ENCODE results near the gene WDR18. TPM values are rescaled to one million over a fixed set of nuclear protein-coding genes. Genes with fewer than 3 reads are reported as not detected.

WDR18 gene
- total and polyA plus RNA-seq, 2 of the 8 experiments (the other 6 are each of a cell fraction or from before 2014, with no cell fraction given): 87.7 to 177 TPM

DNA sequence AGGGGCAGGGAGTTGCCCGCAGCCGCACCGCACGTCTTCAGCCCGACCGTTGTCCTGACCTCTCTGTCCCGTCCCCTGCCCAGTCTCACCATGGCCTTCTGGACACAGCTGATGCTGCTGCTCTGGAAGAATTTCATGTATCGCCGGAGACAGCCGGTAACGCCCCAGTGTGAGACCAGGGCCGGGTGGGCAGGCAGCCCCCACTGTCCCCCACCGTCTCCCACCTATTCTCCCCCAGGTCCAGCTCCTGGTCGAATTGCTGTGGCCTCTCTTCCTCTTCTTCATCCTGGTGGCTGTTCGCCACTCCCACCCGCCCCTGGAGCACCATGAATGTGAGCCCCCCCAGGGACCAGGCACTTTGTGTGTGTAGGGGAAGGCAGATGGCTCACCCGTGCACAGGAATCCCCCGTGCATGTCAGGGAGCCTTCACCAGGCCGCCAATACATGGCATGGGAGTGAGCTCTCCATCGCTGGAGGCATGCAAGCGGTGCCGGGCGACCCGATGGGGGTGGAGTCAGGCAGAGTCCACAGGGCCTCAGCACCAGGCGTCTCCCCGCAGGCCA is 57.2 kb downstream of the WDR18 start:
- H3K79me1 ChIP-seq (ENCODE audit: low read depth, low read length): no peaks in the 10 kb centered on the region
- H3K9ac ChIP-seq (replicated peaks in 1 of 4; ENCODE audit: extremely low read depth in 1 of 4, low read depth in 3 of 4, low read length in 3 of 4): no peak overlapping the region
- peak overlapping the region; percentile 86 to 90 for H3K4me2 ChIP-seq (ENCODE audit: insufficient read depth in 1 of 2, low read depth in 2 of 2, low read length in 2 of 2)
- peaks cover 5 to 17% (median 10%) of the 10 kb centered on the region in 4 experiments for H3K36me3 ChIP-seq (ENCODE audit: control insufficient read depth in 2 of 4, insufficient read depth in 4 of 4, low read length in 3 of 4)
- H4K8ac ChIP-seq (ENCODE audit: extremely low read depth, insufficient read depth, low read length): no peak overlapping the region
- H3K23ac ChIP-seq (ENCODE audit: insufficient read length): no peak overlapping the region
- TF ChIP-seq SIN3A (conservative IDR thresholded peaks at IDR 0.05 in 1 of 2, IDR thresholded peaks at IDR 0.05 in 1 of 2; ENCODE audit: low read depth in 1 of 2, low read length in 2 of 2) (0 out of 4 replicates have a peak, but pooled peaks of 1 of the 2 experiments have one; percentile 7), GABPA (IDR thresholded peaks at IDR 0.05; ENCODE audit: borderline replicate concordance, insufficient read depth, low read length) (no peak)
- H3K56ac ChIP-seq (replicated peaks; ENCODE audit: insufficient read length, low read depth, low read length): no peak overlapping the region
- H4K5ac ChIP-seq (ENCODE audit: insufficient read length, low read depth, low read length): no peak overlapping the region
- no peak overlapping the region for H2BK15ac ChIP-seq (ENCODE audit: low read length)
- H3K27ac ChIP-seq (ENCODE audit: low read depth, low read length): no peak overlapping the region
- peaks cover 0 to 10% (median 9%) of the 10 kb centered on the region in 4 experiments; a peak in 6 of 7 replicates for H3K4me1 ChIP-seq (replicated peaks in 1 of 4; ENCODE audit: control insufficient read depth in 3 of 4, insufficient read depth in 4 of 4, low read length in 3 of 4)
- peak overlapping the region; percentile 53 to 76 (median 64); a peak in 6 of 8 replicates for H3K4me3 ChIP-seq (ENCODE audit: extremely low read depth in 1 of 4, insufficient read depth in 2 of 4, low read depth in 3 of 4, low read length in 4 of 4)
- no peak overlapping the region for H2BK120ac ChIP-seq (replicated peaks; ENCODE audit: low read depth, low read length)
- no peaks in the 10 kb centered on the region for H3K27me3 ChIP-seq (replicated peaks in 1 of 4; ENCODE audit: control insufficient read depth in 3 of 4, extremely low read depth in 1 of 4, insufficient read depth in 3 of 4, low read length in 3 of 4)
- CTCF ChIA-PET (ENCODE audit: partially characterized antibody): interaction anchor here (0.6 to 4.8 kb wide), 7 partner anchors 11 to 118 kb away, joined by 3 to 27 read pairs (median 4); partner anchors contain the start of gene ARHGAP45
- no peak overlapping the region for H4K91ac ChIP-seq (replicated peaks; ENCODE audit: insufficient read length, low read length)
- DNase-seq (ENCODE audit: low read depth in 1 of 2, low spot score in 2 of 2): no peak
- no peak overlapping the region for H3K4ac ChIP-seq (replicated peaks; ENCODE audit: insufficient read length, low read depth, low read length)
- 66% methylated on average over 22 of the region's 26 CpGs; no CpG with 5 or more reads in 1 of the 2 experiments for WGBS, 2 experiments (ENCODE audit: extremely low coverage in 1 of 2, insufficient coverage in 1 of 2, insufficient read length in 1 of 2, insufficient replicate concordance in 2 of 2, low coverage in 1 of 2, low lambda C conversion rate in 2 of 2, missing lambda C conversion rate in 1 of 2)
- H3K79me2 ChIP-seq (ENCODE audit: control insufficient read depth in 1 of 2, insufficient read depth in 2 of 2, low read length in 2 of 2): no peaks in the 10 kb centered on the region
- H3K9me3 ChIP-seq (ENCODE audit: insufficient read depth in 2 of 2, low read depth in 1 of 2, low read length in 1 of 2): no peaks in the 10 kb centered on the region
- no peak overlapping the region for H2AFZ ChIP-seq (ENCODE audit: low read length)
- peaks cover 0 to 3% of the 10 kb centered on the region in 2 experiments for H4K20me1 ChIP-seq (replicated peaks in 1 of 2; ENCODE audit: control insufficient read depth in 1 of 2, insufficient read depth in 2 of 2, low read length in 2 of 2)
- H2AK5ac ChIP-seq (ENCODE audit: low read depth, low read length): no peak overlapping the region
- no peak overlapping the region for H2BK12ac ChIP-seq (ENCODE audit: low read depth, low read length)
- H3K18ac ChIP-seq (ENCODE audit: extremely low read depth, low read length): 0 out of 2 replicates have a peak overlapping the region, but pooled peaks have one; percentile 9
- no peak overlapping the region for H2BK20ac ChIP-seq (ENCODE audit: low read length)
- no peak overlapping the region for H2BK5ac ChIP-seq (ENCODE audit: low read depth, low read length)
- POLR2A ChIA-PET (ENCODE audit: partially characterized antibody): interaction anchor here (0.8 to 16.4 kb wide), 9 partner anchors 9 to 57 kb away, joined by 3 to 509 read pairs (median 4); partner anchors contain the start of genes CNN2, RNU6-2 and WDR18
- FAIRE-seq: no peak
- peaks cover 10% of the 10 kb centered on the region for H3K23me2 ChIP-seq (ENCODE audit: low read depth, low read length)
- no peak overlapping the region for H3K14ac ChIP-seq (ENCODE audit: insufficient read length)

Measured in H1 (cell line).